MCF 10A (cell line): Measurements from ENCODE around the gene RBFOX2. TPM values are rescaled to one million over a fixed set of nuclear protein-coding genes. Genes with fewer than 3 reads are reported as not detected.
"Not testable (repeated sequence)": the region's sequence is repeated elsewhere in the genome, so short reads cannot be mapped to it uniquely, and the experiment has no call there.

Experiments used
- BruUV-seq: library from RNA; stranded (reverse); fragments of 400-500 nt; replicated peaks from 2 replicates; lab custom pipeline; 2021; lab: Mats Ljungman, UMichigan
- CTCF ChIA-PET: fragments of 300-600 bp; sonication (Branson Sonifier 250); formaldehyde crosslinking; extraction: SDS; loops from one replicate; lab custom pipeline; 2021; ENCODE audit warnings: antibody characterized with exemption, inconsistent platforms; lab: Yijun Ruan, JAX
- POLR2A ChIA-PET: fragments of 300-600, 350-650 bp; sonication (Branson Sonifier 250); formaldehyde crosslinking; extraction: SDS; loops from one replicate; lab custom pipeline; 2020; ENCODE audit warnings: antibody characterized with exemption, inconsistent platforms; lab: Yijun Ruan, JAX
- DNase-seq: peaks from one replicate; pipeline ENCODE4 v3.0.0-alpha.2; 2018; ENCODE audit not compliant: unreplicated experiment
- H3K27ac Mint-ChIP-seq: one replicate; pipeline ENCODE4 v1.8.0; 2022; ENCODE audit warnings: mild to moderate bottlenecking, low read depth, mixed read lengths; ENCODE audit not compliant: unreplicated experiment
- H3K27me3 Mint-ChIP-seq: one replicate; pipeline ENCODE4 v1.8.0; 2022; ENCODE audit warnings: mixed read lengths; ENCODE audit not compliant: insufficient read depth, unreplicated experiment
- H3K36me3 Mint-ChIP-seq: one replicate; pipeline ENCODE4 v1.8.0; 2022; ENCODE audit warnings: mild to moderate bottlenecking, moderate library complexity, mixed read lengths; ENCODE audit not compliant: insufficient read depth, unreplicated experiment
- H3K4me1 Mint-ChIP-seq: one replicate; pipeline ENCODE4 v1.8.0; 2022; ENCODE audit warnings: mixed read lengths; ENCODE audit not compliant: insufficient read depth, unreplicated experiment
- H3K4me3 Mint-ChIP-seq: one replicate; pipeline ENCODE4 v1.8.0; 2022; ENCODE audit warnings: mild to moderate bottlenecking, moderate library complexity, mixed read lengths; ENCODE audit not compliant: unreplicated experiment
- H3K9me3 Mint-ChIP-seq: one replicate; pipeline ENCODE4 v1.8.0; 2022; ENCODE audit warnings: mixed read lengths; ENCODE audit not compliant: unreplicated experiment
- intact Hi-C: fragments of 100-400 bp; cut with micrococcal nuclease; formaldehyde crosslinking; loops from 2 replicates; pipeline ENCODE4 v1.14.1; 2022
- total RNA-seq: library from RNA; stranded (reverse); gene quantifications from 2 replicates; pipeline ENCODE4 v1.2.3, GENCODE V29; 2022
- TF ChIP-seq, protein P1 (sequence below): fragments of 200-600 bp; IDR thresholded peaks from one replicate; pipeline ENCODE4 v1.8.0; 2022; ENCODE audit warnings: antibody characterized with exemption, mild to moderate bottlenecking; ENCODE audit not compliant: unreplicated experiment

RBFOX2 gene
- total RNA-seq, 1 experiment from 2014 or later, result 89.4 TPM

DNA sequence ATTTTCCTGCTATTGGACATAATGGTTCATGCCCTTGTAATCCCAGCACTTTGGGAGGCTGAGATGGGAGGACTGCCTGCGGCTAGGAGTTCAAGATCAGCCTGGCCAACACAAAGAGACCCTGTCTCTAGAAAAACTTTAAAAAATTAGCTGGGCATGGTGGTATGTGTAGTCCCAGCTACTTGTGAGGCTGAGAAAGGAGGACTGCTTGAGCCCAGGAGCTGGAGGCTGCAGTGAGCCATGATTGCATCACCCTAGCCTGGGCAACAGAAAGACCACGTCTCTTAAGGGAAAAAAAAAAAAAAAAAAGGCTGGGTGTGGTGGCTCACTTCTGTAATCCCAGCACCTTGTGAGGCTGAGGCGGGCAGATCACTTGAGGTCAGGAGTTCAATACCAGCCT, 217.0 kb downstream of the RBFOX2 start:
- TF ChIP-seq, protein P1, sequence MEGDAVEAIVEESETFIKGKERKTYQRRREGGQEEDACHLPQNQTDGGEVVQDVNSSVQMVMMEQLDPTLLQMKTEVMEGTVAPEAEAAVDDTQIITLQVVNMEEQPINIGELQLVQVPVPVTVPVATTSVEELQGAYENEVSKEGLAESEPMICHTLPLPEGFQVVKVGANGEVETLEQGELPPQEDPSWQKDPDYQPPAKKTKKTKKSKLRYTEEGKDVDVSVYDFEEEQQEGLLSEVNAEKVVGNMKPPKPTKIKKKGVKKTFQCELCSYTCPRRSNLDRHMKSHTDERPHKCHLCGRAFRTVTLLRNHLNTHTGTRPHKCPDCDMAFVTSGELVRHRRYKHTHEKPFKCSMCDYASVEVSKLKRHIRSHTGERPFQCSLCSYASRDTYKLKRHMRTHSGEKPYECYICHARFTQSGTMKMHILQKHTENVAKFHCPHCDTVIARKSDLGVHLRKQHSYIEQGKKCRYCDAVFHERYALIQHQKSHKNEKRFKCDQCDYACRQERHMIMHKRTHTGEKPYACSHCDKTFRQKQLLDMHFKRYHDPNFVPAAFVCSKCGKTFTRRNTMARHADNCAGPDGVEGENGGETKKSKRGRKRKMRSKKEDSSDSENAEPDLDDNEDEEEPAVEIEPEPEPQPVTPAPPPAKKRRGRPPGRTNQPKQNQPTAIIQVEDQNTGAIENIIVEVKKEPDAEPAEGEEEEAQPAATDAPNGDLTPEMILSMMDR, result no peak
- Mint-ChIP-seq H3K4me3 (no peak overlapping the region), H3K36me3 (peaks cover 48% of the 10 kb centered on the region), H3K27me3 (no peaks in the 10 kb centered on the region), H3K9me3 (no peaks in the 10 kb centered on the region), H3K27ac (no peak overlapping the region), H3K4me1 (peaks cover 9% of the 10 kb centered on the region)
- BruUV-seq, result no TSS peak
- no peak for DNase-seq
- POLR2A ChIA-PET, result no interaction called here
- CTCF ChIA-PET, result interaction anchor here (0.6 kb wide), 1 partner anchor 185 kb away, joined by 4 read pairs; no protein-coding TSS in a partner anchor
- intact Hi-C loops, result no loop called here

DNA sequence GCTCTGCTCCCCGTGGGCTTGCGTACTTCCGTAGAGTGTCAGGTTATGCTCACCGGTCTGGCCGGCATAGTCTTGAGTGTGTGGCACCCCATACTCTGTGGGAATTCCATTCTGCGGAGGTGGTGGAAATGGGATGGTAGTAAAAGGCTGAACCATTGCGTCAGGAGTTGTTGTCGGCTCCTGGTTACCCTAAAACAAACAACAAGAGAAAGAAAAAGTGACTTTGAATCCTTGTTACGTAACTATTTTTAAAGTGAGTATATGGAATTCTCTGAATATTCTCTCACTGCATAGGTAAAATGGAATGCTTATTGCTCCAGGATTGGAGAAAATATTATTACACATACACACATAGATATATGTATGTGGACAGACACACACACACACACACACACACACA, 218.8 kb downstream of the RBFOX2 start:
- TF ChIP-seq, protein P1, result no peak
- H3K4me3 Mint-ChIP-seq, result no peak overlapping the region
- ChIA-PET POLR2A (interaction anchor here (1.9 kb wide), 1 partner anchor 26 kb away, joined by 6 read pairs; no protein-coding TSS in a partner anchor), CTCF (no interaction called here)
- no peaks in the 10 kb centered on the region for H3K4me1 Mint-ChIP-seq
- peaks cover 62% of the 10 kb centered on the region for H3K36me3 Mint-ChIP-seq
- no peaks in the 10 kb centered on the region for H3K9me3 Mint-ChIP-seq
- no TSS peak for BruUV-seq
- H3K27ac Mint-ChIP-seq, result no peak overlapping the region
- H3K27me3 Mint-ChIP-seq, result no peaks in the 10 kb centered on the region
- no peak for DNase-seq
- intact Hi-C loops, result no loop called here

DNA sequence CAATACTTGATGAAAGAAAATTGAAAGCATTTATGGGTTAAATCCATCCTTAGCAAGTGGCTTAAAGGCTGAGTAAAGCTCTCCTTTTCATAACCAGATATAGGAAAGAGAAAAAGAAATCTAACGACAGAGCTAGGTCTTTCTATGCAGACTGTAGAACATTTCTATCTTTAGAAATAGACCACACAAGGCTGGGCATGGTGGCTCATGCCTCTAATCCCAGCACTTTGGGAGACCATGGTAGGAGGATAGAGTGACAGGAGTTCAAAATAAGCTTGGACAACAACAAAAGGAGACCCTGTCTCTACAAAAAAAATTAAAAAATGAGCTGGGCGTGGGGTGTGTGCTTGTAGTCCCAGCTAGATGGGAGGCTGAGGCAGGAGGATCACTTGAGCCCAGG, 220.2 kb downstream of the RBFOX2 start:
- Mint-ChIP-seq H3K27me3 (no peaks in the 10 kb centered on the region), H3K4me1 (no peaks in the 10 kb centered on the region), H3K36me3 (peaks cover 71% of the 10 kb centered on the region), H3K4me3 (no peak overlapping the region), H3K27ac (peak overlapping the region; percentile 9), H3K9me3 (no peaks in the 10 kb centered on the region)
- TF ChIP-seq, protein P1, result no peak
- ChIA-PET CTCF (interaction anchor here (0.9 to 1.8 kb wide), 2 partner anchors 23 to 25 kb away, joined by 3 read pairs; no protein-coding TSS in a partner anchor), POLR2A (interaction anchor here (1.9 kb wide), 1 partner anchor 28 kb away, joined by 6 read pairs; no protein-coding TSS in a partner anchor)
- BruUV-seq, result no TSS peak
- DNase-seq, result no peak
- intact Hi-C loops, result no loop called here

DNA sequence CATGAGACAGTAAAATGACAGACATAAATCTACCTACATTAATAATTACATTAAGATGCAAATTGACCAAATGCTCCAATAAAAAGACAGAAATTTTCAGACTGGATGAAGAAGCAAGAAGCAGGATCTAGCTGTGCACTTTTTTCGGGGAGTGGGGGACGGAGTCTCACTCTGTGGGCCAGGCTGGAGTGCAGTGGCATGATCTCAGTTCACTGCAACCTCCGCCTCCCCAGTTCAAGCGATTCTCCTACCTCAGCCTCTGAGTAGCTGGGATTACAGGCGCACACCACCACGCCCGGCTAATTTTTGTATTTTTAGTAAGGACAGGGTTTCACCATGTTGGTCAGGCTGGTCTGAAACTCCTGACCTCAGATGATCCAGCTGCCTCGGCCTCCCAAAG, 222.0 kb downstream of the RBFOX2 start:
- H3K4me1 Mint-ChIP-seq, H3K27me3 Mint-ChIP-seq, DNase-seq, BruUV-seq, H3K4me3 Mint-ChIP-seq, intact Hi-C loops, H3K9me3 Mint-ChIP-seq: not testable (repeated sequence)
- Mint-ChIP-seq H3K27ac (peak overlapping the region; percentile 11), H3K36me3 (peaks cover 79% of the 10 kb centered on the region)
- CTCF ChIA-PET, result interaction anchor here (0.6 kb wide), 1 partner anchor 526 kb away, joined by 4 read pairs; no protein-coding TSS in a partner anchor
- POLR2A ChIA-PET, result interaction anchor here (0.6 kb wide), 1 partner anchor 99 kb away, joined by 4 read pairs; no protein-coding TSS in a partner anchor
